Activated naive CD8-positive, alpha-beta T cell treated with anti-CD3 and anti-CD28 coated beads for 36 hours (primary cell): ENCODE measurements around the gene NF2. TPM values are rescaled to one million over a fixed set of nuclear protein-coding genes. Genes with fewer than 3 reads are reported as not detected.
"Not testable (repeated sequence)": the region's sequence is repeated elsewhere in the genome, so short reads cannot be mapped to it uniquely, and the experiment has no call there.

ENCODE experiments used
- DNase-seq: peaks from one replicate; pipeline ENCODE4 v3.0.0; 2021
- H3K27ac Mint-ChIP-seq: one replicate; pipeline ENCODE4 v1.8.0; 2022; ENCODE audit warnings: mild to moderate bottlenecking, moderate library complexity, mixed read lengths
- H3K27me3 Mint-ChIP-seq: one replicate; pipeline ENCODE4 v1.8.0; 2022; ENCODE audit warnings: mild to moderate bottlenecking, mixed read lengths
- H3K36me3 Mint-ChIP-seq: one replicate; pipeline ENCODE4 v1.8.0; 2021; ENCODE audit warnings: mild to moderate bottlenecking, mixed read lengths
- H3K4me1 Mint-ChIP-seq: one replicate; pipeline ENCODE4 v1.8.0; 2021; ENCODE audit warnings: mixed read lengths
- H3K4me3 Mint-ChIP-seq: one replicate; pipeline ENCODE4 v1.8.0; 2022; ENCODE audit warnings: mild to moderate bottlenecking, moderate library complexity, mixed read lengths
- H3K9me3 Mint-ChIP-seq: one replicate; pipeline ENCODE4 v1.8.0; 2022; ENCODE audit warnings: mixed read lengths
- total RNA-seq, 2 experiments: library from RNA; stranded (reverse); gene quantifications; one replicate each; pipeline ENCODE4 v1.2.3, GENCODE V29; 2021

Gene NF2
- total RNA-seq, 2 experiments from 2014 or later = 45.8 to 49.4 TPM

DNA sequence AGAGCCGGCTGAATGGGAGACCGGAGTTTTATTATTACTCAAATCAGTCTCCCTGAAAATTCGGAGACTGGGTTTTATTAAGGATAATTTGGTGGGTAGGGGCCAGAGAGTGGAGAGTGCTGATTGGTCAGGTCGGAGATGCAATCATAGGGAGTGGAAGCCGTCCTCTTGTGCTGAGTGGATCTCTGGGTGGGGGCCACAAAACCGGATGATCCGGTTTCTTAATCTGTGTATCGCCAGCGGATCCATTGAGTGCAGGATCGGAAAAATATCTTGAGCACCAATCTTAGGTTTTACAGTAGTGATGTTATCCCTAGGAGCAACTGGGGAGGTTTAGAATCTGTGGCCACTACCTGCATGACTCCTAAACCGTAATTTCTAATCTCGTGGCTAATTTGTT, 21.6 kb upstream of the NF2 start:
- peak overlapping the region; percentile 93 for H3K27ac Mint-ChIP-seq
- peak overlapping the region; percentile 94 for H3K4me3 Mint-ChIP-seq
- H3K27me3 Mint-ChIP-seq = no peaks in the 10 kb centered on the region
- no peak for DNase-seq
- peaks cover 6% of the 10 kb centered on the region for H3K9me3 Mint-ChIP-seq
- peaks cover 14% of the 10 kb centered on the region for H3K4me1 Mint-ChIP-seq
- H3K36me3 Mint-ChIP-seq = peaks cover 7% of the 10 kb centered on the region

DNA sequence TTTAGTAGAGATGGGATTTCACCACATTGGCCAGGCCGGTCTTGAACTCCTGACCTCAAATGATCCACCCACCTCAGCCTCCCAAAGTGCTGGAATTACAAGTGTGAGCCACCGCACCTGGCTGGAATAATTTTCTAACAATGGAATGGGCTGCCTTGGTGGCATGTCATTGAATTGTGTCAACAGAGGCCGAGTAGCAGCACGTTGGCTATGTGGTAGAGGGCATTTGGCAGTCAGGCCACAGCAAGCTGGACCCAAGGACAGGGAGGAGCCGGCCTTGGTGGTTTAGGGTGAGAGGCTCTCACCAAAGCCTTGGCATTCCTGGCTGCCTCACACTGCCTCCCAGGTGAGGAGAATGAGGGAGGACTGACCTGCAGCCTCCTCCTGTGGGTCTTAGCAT, 18.5 kb upstream of the NF2 start:
- H3K27ac Mint-ChIP-seq = no peak overlapping the region
- peaks cover 6% of the 10 kb centered on the region for H3K9me3 Mint-ChIP-seq

DNA sequence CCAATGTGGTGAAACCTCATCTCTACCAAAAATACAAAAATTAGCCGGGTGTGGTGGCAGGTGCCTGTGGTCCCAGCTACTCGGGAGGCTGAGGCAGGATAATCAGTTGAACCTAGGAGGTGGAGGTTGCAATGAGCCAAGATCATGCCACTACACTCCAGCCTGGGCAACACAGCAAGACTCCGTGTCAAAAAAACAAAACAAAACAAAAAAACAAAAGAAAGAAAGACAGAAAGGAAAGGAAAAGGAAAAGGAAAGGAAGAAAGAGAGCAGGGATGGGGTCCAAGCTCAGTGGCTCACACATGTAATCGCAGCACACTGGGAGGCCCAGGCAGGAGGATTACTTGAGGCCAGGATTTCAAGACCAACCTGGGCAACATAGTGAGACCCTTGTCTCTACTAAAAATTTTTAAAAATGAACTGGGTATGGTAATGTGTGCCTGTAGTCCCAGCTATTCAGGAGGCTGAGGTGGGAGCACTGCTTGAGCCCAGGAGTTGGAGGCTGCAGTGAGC, 17.2 kb upstream of the NF2 start:
- peaks cover 13% of the 10 kb centered on the region for H3K4me1 Mint-ChIP-seq
- H3K9me3 Mint-ChIP-seq, H3K27ac Mint-ChIP-seq, H3K36me3 Mint-ChIP-seq, H3K4me3 Mint-ChIP-seq, DNase-seq, H3K27me3 Mint-ChIP-seq: not testable (repeated sequence)

More for the DNA sequence above, 18.5 kb upstream of the NF2 start:
- Mint-ChIP-seq H3K27me3 (no peaks in the 10 kb centered on the region), H3K4me3 (no peak overlapping the region), H3K36me3 (peaks cover under 1% of the 10 kb centered on the region), H3K4me1 (peaks cover 12% of the 10 kb centered on the region)
- DNase-seq = no peak

DNA sequence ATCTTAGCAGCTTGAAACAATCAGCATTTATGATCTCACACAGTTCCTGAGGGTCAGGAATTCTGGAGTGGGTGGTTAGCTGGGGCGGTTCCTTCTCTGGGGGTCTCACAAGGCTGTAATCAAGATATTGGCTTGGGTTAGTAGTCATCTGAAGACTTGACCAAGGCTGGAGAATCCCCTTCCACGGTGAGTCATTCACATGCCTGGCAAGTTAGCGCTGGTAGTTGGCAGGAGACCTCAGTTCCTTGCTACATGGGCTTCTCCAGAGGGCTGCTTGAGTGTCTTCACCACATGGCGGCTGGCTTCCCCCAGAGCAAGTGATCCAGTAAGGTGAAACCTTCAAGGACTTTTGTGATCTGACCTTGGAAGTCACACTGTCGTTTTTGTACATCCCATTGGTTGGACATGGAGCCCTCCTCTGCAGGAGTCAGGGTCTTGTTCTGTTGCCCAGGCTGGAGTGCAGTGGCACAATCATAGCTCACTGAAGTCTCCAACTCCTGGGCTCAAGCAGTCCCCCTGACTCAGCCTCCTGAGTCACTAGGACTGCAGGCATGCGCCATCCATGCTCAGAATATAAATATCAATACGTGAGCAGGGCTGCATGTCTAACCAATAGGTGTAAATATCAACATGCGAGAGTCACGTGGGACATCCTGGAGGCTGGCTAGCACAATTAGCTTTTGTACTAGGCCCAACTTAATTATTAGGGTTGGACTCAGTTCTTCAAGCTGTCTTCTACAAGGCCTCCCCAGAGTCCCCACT, 15.3 kb upstream of the NF2 start:
- no peaks in the 10 kb centered on the region for H3K27me3 Mint-ChIP-seq
- H3K36me3 Mint-ChIP-seq = no peaks in the 10 kb centered on the region
- H3K4me1 Mint-ChIP-seq = peaks cover 6% of the 10 kb centered on the region
- H3K4me3 Mint-ChIP-seq = no peak overlapping the region
- H3K27ac Mint-ChIP-seq = no peak overlapping the region
- H3K9me3 Mint-ChIP-seq = no peaks in the 10 kb centered on the region
- DNase-seq = no peak

DNA sequence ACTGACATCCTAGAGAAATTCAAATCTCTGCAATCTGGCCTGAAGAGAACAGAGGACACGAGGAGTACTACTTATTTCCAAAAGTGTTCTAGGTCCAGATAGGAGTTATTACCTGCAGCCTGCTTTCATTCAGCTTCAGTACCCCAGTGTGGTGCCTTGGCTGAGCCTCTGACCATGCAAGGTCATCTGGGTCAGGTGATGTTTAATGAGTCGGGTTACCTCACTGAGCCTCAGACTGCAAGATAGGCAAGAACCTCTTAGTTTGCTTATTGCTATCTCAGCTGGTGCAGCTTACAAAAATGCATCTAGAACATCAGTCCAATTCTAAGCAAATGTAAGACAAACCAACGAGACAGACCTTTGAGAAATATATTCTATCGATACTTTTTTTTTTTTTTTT, 9.5 kb upstream of the NF2 start:
- Mint-ChIP-seq H3K27me3 (no peaks in the 10 kb centered on the region), H3K4me1 (peaks cover 6% of the 10 kb centered on the region), H3K4me3 (no peak overlapping the region), H3K9me3 (peaks cover 3% of the 10 kb centered on the region), H3K27ac (no peak overlapping the region), H3K36me3 (no peaks in the 10 kb centered on the region)
- no peak for DNase-seq

DNA sequence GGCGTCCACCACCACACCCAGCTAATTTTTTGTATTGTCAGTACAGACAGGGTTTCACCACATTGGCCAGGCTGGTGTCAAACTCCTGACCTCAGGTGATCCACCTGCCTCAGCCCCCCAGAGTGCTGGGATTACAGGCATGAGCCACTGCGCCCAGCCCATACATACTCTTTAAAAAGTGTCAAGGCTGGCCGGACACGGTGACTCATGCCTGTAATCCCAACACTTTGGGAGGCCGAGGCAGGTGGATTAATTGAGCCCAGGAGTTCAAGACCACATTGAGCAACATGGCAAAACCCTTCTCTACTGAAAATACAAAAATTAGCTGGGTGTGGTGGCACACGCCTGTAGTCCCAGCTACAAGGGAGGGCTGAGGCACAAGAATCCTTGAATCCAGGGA, 9.0 kb upstream of the NF2 start:
- not testable (repeated sequence) for H3K36me3 Mint-ChIP-seq, H3K4me1 Mint-ChIP-seq, H3K4me3 Mint-ChIP-seq, H3K27ac Mint-ChIP-seq, DNase-seq, H3K27me3 Mint-ChIP-seq, H3K9me3 Mint-ChIP-seq

DNA sequence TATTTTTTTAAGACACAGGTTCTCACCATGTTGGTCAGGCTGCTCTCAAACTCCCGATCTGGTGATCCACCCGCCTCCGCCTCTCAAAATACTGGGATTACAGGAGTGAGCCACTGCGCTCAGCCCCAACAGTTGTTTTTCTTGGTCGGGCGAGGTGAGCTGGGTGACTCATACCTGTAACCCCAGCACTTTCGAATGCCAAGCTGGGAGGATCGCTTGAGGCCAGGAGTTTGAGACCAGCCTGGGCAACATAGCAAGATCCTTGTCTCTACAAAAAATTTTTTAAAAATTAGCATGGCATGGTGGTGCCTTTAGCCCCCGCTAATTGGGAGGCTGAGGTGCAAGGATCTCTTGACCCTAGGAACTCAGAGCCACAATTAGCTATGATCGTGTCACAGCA, 7.0 kb upstream of the NF2 start:
- Mint-ChIP-seq H3K4me1 (no peaks in the 10 kb centered on the region), H3K9me3 (peaks cover 3% of the 10 kb centered on the region), H3K27me3 (no peaks in the 10 kb centered on the region), H3K36me3 (no peaks in the 10 kb centered on the region), H3K27ac (no peak overlapping the region), H3K4me3 (no peak overlapping the region)
- DNase-seq = no peak

DNA sequence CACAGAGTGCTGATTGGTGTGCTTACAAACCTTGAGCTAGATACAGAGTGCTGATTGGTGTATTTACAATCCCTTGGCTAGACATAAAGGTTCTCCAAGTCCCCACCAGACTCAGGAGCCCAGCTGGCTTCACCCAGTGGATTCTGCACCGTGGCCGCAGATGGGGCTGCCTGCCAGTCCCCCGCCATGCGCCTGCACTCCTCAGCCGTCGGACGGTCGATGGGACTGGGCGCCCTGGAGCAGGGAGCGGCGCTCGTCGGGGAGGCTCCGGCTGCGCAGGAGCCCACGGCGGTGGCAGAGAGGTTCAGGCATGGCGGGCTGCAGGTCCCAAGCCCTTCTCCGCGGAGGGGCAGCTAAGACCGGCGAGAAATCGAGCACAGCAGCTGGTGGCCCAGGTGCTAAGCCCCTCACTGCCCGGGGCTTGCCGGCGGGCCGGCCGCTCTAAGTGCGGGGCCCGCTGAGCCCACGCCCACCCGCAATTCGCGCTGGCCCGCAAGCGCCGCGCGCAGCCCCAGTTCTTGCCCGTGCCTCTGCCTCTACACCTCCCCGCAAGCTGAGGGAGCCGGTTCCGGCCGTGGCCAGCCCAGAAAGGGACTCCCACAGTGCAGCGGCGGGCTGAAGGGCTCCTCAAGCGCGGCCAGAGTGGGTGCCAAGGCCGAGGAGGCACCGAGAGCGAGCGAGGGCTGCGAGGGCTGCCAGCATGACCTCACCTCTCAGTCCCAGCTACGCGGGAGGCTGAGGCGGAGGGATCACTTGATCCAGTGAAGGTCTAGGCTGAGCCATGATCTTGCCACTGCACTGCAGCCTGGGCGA, 5.4 kb upstream of the NF2 start:
- not testable (repeated sequence) for H3K27me3 Mint-ChIP-seq, H3K4me1 Mint-ChIP-seq, H3K4me3 Mint-ChIP-seq, H3K27ac Mint-ChIP-seq, DNase-seq, H3K36me3 Mint-ChIP-seq, H3K9me3 Mint-ChIP-seq

DNA sequence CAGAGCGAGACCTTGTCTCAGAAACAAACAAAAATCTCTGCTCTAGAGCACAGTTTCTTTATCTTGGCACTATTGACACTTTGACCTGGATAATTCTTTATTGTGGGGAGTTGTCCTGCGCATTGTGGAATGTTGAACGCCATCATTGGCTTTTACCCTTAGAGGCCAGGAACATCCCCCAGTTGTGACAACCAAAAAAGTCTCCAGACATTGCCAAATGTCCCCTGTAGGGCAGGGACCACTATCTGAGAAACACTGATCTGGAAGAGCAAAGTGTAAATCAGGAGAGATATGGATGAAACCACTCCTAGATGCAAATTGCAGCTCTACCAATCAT, 4.8 kb upstream of the NF2 start:
- no peak overlapping the region for H3K4me3 Mint-ChIP-seq
- no peaks in the 10 kb centered on the region for H3K36me3 Mint-ChIP-seq
- no peaks in the 10 kb centered on the region for H3K27me3 Mint-ChIP-seq
- no peak overlapping the region for H3K27ac Mint-ChIP-seq
- DNase-seq = no peak
- H3K4me1 Mint-ChIP-seq = no peaks in the 10 kb centered on the region
- H3K9me3 Mint-ChIP-seq = peaks cover 3% of the 10 kb centered on the region

DNA sequence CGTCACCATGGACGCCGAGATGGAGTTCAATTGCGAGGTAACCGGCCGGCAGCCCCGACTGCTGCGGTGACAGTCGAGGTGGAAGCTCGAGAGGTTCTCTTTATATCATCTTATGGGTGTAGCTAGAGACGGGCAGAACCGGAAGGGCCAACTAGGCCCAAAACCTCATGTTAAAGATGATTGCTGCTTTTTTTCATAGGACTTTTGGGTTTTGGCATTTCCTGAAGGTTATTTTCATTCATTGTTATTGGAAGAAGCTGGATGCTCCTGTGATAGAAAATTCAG, 585 bp downstream of the NF2 start:
- Mint-ChIP-seq H3K9me3 (no peaks in the 10 kb centered on the region), H3K4me1 (peaks cover 18% of the 10 kb centered on the region), H3K27ac (peak overlapping the region; percentile 83), H3K4me3 (peak overlapping the region; percentile 94), H3K36me3 (peaks cover 10% of the 10 kb centered on the region), H3K27me3 (no peaks in the 10 kb centered on the region)
- no peak for DNase-seq

DNA sequence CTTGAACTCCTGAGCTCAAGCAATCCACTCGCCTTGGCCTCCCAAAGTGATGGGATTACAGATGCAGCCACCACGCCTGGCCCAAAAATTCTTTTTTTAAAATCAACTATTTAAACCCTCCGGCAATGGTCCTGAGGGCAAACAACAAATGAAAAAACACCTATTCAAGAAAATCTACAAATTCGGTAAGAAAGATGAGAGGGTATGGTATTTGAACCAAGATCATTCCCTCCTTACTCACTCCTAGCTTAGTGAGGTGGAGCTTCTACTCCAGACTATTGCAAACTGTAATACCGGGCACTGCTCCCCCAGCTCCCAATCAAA, 2.1 kb downstream of the NF2 start:
- DNase-seq = no peak
- H3K4me1 Mint-ChIP-seq = peaks cover 21% of the 10 kb centered on the region
- no peaks in the 10 kb centered on the region for H3K9me3 Mint-ChIP-seq
- peaks cover 13% of the 10 kb centered on the region for H3K36me3 Mint-ChIP-seq
- peak overlapping the region; percentile 94 for H3K4me3 Mint-ChIP-seq
- H3K27ac Mint-ChIP-seq = no peak overlapping the region
- H3K27me3 Mint-ChIP-seq = no peaks in the 10 kb centered on the region

DNA sequence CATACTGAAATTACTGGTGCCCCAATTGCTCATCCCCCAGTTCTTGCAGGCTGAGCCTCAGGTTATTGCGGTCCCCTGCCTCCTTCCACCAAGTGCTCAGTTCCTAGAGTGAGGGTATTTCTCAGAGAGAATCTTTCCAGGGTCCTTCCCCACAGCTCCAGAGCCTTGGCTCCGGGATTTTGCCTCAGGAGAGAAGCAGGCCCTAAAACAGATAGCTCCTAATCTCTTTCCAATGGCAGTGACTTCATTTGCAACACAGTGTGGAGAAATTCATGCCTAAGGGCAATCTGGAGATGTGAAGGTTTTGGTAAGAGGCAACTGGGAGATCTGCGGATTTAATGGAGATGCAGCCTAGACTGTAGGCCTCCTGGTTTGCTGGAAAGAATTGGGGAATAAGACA, 2.9 kb downstream of the NF2 start:
- DNase-seq = no peak
- Mint-ChIP-seq H3K36me3 (peaks cover 16% of the 10 kb centered on the region), H3K4me3 (no peak overlapping the region), H3K9me3 (peaks cover 2% of the 10 kb centered on the region), H3K27me3 (no peaks in the 10 kb centered on the region), H3K27ac (no peak overlapping the region), H3K4me1 (peaks cover 21% of the 10 kb centered on the region)

DNA sequence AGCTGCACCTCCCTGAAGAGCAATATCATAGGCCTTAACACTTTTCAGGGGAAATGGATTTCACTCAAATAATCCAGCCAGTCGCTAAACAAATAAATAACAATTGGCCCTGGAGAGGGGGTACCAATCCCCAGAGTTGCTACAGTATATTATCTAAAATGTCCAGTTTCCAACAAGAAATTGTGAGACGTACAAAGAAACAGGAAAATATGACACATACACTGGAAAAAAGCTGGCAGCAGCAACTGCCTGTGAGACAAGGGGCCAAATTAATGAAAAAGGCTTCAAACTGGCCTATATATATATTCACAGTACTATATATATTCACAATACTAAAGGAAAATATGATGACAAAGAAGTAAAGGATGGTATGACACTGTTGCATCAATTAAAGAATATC, 4.0 kb downstream of the NF2 start:
- no peak overlapping the region for H3K4me3 Mint-ChIP-seq
- H3K36me3 Mint-ChIP-seq = peaks cover 20% of the 10 kb centered on the region
- H3K27me3 Mint-ChIP-seq = no peaks in the 10 kb centered on the region
- peaks cover 2% of the 10 kb centered on the region for H3K9me3 Mint-ChIP-seq
- H3K4me1 Mint-ChIP-seq = peaks cover 21% of the 10 kb centered on the region
- H3K27ac Mint-ChIP-seq = no peak overlapping the region
- no peak for DNase-seq

DNA sequence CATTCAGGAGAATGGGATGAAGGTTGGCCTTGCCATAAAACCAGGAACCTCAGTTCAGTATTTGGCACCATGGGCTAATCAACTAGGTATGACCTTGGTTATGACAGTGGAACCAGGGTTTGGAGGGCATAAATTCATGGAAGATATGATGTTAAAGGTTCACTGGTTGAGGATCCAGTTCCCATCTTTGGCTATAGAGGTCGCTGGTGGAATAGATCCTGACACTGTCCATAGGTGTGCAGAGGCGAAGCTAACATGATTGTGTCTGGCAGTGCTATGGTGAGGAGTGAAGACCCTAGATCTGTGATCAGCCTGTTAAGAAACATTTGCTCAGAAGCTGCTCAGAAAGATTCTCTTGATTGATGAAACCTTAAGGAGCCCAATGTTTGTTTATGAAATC, 5.7 kb downstream of the NF2 start:
- H3K4me1 Mint-ChIP-seq = peaks cover 21% of the 10 kb centered on the region
- peaks cover 2% of the 10 kb centered on the region for H3K9me3 Mint-ChIP-seq
- H3K36me3 Mint-ChIP-seq = peaks cover 28% of the 10 kb centered on the region
- H3K27ac Mint-ChIP-seq = no peak overlapping the region
- H3K4me3 Mint-ChIP-seq = no peak overlapping the region
- H3K27me3 Mint-ChIP-seq = no peaks in the 10 kb centered on the region
- no peak for DNase-seq

DNA sequence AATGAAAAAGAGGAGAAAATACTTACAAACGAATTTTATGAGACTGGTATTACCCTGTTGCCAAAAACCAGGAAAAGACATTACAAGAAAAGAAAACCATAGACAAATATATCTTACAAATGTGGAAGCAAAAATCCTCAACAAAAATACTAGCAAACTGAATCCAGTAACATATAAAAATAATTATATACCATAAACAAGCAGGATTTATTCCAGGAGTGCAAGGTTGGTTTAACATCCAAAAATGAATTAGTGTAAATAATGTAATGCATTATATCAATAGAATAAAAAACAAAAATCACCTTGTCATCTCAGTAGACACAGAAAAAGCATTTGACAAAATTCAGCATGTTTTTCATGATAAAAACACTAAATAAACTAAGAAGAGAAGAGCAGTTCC, 7.3 kb downstream of the NF2 start:
- Mint-ChIP-seq H3K36me3 (peaks cover 28% of the 10 kb centered on the region), H3K4me1 (peaks cover 17% of the 10 kb centered on the region), H3K9me3 (peaks cover 2% of the 10 kb centered on the region), H3K27me3 (no peaks in the 10 kb centered on the region), H3K27ac (no peak overlapping the region), H3K4me3 (no peak overlapping the region)
- no peak for DNase-seq

DNA sequence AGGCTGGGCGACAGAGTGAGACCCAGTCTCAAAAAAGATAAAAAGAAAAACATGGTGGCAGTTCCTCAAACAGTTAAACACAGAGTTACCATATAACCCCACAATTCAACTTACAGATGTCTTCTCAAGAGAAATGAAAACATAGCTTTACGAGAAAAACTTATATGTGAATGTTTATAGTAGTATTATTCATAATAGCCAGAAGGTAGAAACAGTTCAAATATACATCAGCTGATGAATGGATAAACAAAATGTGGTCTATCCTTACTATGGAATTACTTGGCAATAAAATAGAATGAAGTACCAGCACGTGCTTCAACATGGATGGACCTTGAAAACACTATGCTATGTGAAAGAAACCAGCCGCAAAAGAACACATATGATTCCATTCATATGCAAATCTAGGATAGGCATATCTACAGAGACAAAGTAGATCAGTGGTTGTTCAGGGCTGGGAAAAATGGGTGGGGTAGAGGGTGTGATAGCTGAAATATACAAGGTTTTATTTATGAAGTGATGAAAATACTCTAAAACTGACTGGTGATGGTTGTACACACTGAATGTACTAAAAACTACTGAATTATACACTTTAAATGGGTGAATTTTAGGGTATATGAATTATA, 12.4 kb downstream of the NF2 start:
- Mint-ChIP-seq H3K4me1 (peaks cover 33% of the 10 kb centered on the region), H3K27ac (no peak overlapping the region), H3K27me3 (no peaks in the 10 kb centered on the region), H3K9me3 (no peaks in the 10 kb centered on the region), H3K4me3 (no peak overlapping the region), H3K36me3 (peaks cover 13% of the 10 kb centered on the region)
- no peak for DNase-seq
